ENCODE measurements around the gene ANP32B. TPM values are rescaled to one million over a fixed set of nuclear protein-coding genes. Genes with fewer than 3 reads are reported as not detected.

The ANP32B gene
- total RNA-seq, 3 donors from 2014 or later, result 37.0 to 54.7 (median 44.0) TPM

DNA sequence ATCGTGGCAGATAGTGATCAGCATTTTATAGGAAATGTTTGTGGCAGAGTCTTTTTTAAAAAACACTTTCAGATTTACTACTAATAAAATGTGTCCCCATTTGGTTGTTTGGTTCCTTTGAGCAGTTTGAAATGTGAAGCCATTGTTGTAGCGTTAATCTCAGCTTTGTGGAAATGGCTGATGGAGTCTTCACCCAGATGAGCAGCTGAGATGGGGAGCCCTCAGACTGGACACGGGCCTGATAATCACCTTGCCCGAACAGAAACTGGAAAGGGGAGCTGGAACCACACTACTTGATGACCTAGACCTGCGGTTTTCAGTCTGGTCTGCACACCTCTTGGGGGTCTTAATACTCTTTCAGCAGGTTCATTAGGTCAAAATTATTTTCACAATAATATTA lies 20.6 kb upstream of the ANP32B start:
- intact Hi-C loops (cut with DNase I; ENCODE audit: low total_unique reads), result no loop called here
- TF ChIP-seq POLR2AphosphoS5 (IDR thresholded peaks at IDR 0.05) (no peak), POLR2A (IDR thresholded peaks at IDR 0.05) (no peak)
- TF ChIP-seq, protein P1, sequence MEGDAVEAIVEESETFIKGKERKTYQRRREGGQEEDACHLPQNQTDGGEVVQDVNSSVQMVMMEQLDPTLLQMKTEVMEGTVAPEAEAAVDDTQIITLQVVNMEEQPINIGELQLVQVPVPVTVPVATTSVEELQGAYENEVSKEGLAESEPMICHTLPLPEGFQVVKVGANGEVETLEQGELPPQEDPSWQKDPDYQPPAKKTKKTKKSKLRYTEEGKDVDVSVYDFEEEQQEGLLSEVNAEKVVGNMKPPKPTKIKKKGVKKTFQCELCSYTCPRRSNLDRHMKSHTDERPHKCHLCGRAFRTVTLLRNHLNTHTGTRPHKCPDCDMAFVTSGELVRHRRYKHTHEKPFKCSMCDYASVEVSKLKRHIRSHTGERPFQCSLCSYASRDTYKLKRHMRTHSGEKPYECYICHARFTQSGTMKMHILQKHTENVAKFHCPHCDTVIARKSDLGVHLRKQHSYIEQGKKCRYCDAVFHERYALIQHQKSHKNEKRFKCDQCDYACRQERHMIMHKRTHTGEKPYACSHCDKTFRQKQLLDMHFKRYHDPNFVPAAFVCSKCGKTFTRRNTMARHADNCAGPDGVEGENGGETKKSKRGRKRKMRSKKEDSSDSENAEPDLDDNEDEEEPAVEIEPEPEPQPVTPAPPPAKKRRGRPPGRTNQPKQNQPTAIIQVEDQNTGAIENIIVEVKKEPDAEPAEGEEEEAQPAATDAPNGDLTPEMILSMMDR (IDR thresholded peaks at IDR 0.05), result no peak
- H3K27me3 ChIP-seq, result no peaks in the 10 kb centered on the region
- no peaks in the 10 kb centered on the region for H3K9me3 ChIP-seq
- no peaks in the 10 kb centered on the region for H3K4me1 ChIP-seq
- no peak overlapping the region for H3K27ac ChIP-seq
- no peak for DNase-seq (ENCODE audit: low spot score in 2 of 2)
- no peaks in the 10 kb centered on the region for H3K36me3 ChIP-seq
- H3K4me3 ChIP-seq, result no peak overlapping the region

DNA sequence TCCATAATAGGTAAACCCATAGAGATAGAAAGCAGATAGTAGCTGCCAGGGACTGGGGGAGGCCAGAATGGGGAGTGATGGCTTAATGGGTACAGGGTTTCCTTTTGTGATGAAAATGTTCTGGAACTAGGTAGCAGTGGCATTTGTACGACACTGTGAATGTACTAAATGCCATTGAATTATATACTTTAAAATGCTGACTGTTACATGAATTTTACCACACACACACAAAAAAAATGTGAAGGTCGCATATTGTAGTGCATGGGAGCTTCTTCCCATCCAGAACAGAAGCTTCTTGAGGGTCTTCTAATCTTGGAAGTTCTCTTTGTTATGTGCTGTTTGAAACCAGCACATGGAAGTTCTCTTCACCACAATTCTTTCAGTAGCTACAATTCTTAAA lies 19.9 kb upstream of the ANP32B start:
- intact Hi-C loops (cut with DNase I; ENCODE audit: low total_unique reads), result no loop called here
- Histone ChIP-seq H3K9me3 (no peaks in the 10 kb centered on the region), H3K4me3 (no peak overlapping the region), H3K27ac (no peak overlapping the region), H3K36me3 (no peaks in the 10 kb centered on the region), H3K4me1 (no peaks in the 10 kb centered on the region), H3K27me3 (no peaks in the 10 kb centered on the region)
- DNase-seq (ENCODE audit: low spot score in 2 of 2), result no peak
- TF ChIP-seq, protein P1 (IDR thresholded peaks at IDR 0.05), result no peak
- TF ChIP-seq POLR2A (IDR thresholded peaks at IDR 0.05) (no peak), POLR2AphosphoS5 (IDR thresholded peaks at IDR 0.05) (no peak)

DNA sequence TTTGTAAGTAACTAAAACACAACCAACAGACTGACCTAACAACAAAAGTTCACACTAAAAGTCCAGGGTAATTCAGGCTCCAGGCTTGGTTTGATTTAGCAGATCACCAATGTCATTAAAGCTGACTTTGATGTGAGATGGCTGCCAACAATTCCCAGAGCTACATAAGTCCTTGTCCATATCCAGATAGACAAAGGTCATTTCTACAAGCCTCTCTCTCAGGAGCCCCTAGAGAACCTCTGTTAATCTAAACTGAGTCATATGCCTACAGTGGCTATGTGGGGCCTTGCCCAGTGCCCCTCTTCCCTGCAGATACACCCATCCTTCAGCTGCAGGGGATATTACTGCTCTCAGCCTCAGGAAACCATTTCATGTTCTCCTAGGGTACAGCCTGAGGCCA lies 18.2 kb upstream of the ANP32B start:
- Histone ChIP-seq H3K4me1 (no peaks in the 10 kb centered on the region), H3K27ac (no peak overlapping the region), H3K36me3 (no peaks in the 10 kb centered on the region), H3K27me3 (no peaks in the 10 kb centered on the region), H3K4me3 (no peak overlapping the region), H3K9me3 (no peaks in the 10 kb centered on the region)
- TF ChIP-seq POLR2A (IDR thresholded peaks at IDR 0.05) (no peak), POLR2AphosphoS5 (IDR thresholded peaks at IDR 0.05) (no peak)
- TF ChIP-seq, protein P1 (IDR thresholded peaks at IDR 0.05), result no peak
- intact Hi-C loops (cut with DNase I; ENCODE audit: low total_unique reads), result no loop called here
- DNase-seq (ENCODE audit: low spot score in 2 of 2), result no peak

DNA sequence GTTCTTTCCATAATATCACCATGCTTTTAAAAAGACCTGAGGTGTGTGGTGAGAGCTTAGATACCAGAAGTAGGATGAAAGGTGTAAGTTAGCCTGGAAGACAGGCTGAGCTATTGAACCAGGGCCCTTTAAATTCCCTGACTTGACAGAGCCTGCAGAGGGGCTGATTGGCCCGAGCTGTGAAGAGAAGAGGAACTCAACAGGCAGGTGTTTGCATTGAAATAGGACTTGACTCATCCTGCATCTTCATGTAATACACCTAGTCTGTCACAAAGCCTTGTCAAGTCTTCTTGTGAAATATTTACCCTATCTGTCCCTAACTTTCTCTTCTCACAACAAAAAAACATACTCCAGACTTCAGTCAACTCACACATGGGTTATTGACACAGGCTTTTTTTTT lies 16.6 kb upstream of the ANP32B start:
- H3K36me3 ChIP-seq, result no peaks in the 10 kb centered on the region
- H3K27ac ChIP-seq, result no peak overlapping the region
- H3K27me3 ChIP-seq, result no peaks in the 10 kb centered on the region
- intact Hi-C loops (cut with DNase I; ENCODE audit: low total_unique reads), result no loop called here
- H3K4me1 ChIP-seq, result no peaks in the 10 kb centered on the region
- no peak for TF ChIP-seq POLR2A (IDR thresholded peaks at IDR 0.05)
- H3K9me3 ChIP-seq, result no peaks in the 10 kb centered on the region
- H3K4me3 ChIP-seq, result no peak overlapping the region
- DNase-seq (ENCODE audit: low spot score in 2 of 2), result no peak

DNA sequence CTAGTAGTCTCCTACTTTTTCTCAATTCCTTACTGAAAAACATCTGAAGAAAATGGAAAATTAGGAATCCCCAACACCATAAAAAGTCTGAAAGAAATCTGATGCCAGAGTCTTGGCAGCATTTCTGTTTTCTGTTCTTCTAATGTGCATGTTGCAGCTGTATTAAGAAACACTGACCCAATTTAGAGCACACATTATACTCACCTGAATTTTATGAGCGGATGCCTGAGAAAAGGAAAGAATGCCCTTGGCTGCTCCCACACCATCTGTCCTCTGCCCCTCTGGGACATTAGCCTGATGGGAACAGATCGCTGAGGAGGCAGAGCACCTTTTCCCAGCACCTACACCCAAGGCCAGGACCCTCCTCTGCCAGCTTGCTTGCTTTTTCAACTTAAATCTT lies 14.1 kb upstream of the ANP32B start:
- H3K27me3 ChIP-seq, result no peaks in the 10 kb centered on the region
- DNase-seq (ENCODE audit: low spot score in 2 of 2), result no peak
- H3K4me1 ChIP-seq, result no peaks in the 10 kb centered on the region
- H3K9me3 ChIP-seq, result no peaks in the 10 kb centered on the region
- no peak for TF ChIP-seq POLR2AphosphoS5 (IDR thresholded peaks at IDR 0.05)
- TF ChIP-seq, protein P1 (IDR thresholded peaks at IDR 0.05), result no peak
- TF ChIP-seq POLR2A (IDR thresholded peaks at IDR 0.05), result no peak
- intact Hi-C loops (cut with DNase I; ENCODE audit: low total_unique reads), result no loop called here
- H3K4me3 ChIP-seq, result no peak overlapping the region
- H3K36me3 ChIP-seq, result no peaks in the 10 kb centered on the region
- H3K27ac ChIP-seq, result no peak overlapping the region

DNA sequence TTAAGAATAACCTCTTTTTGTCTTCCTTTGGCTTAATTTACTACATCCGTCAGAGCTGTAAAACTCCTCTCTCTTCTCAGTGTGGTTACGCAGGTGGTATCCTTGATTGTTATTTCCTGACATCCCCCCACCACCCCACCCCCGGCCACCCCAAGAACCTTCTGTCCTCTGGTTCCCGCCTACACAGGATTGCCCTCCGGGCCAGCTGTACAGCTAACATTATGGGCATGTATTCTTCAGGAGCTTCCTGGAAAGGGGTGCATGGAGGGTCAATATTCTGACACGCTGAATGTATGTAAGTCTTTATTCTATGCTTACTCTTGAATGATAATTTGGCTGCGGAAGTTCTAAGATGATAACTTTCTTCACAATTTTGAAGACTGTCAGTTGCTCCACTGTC lies 13.0 kb upstream of the ANP32B start:
- TF ChIP-seq, protein P1 (IDR thresholded peaks at IDR 0.05), result no peak
- no peak for TF ChIP-seq POLR2A (IDR thresholded peaks at IDR 0.05)
- TF ChIP-seq POLR2AphosphoS5 (IDR thresholded peaks at IDR 0.05), result no peak
- Histone ChIP-seq H3K4me1 (no peaks in the 10 kb centered on the region), H3K9me3 (no peaks in the 10 kb centered on the region), H3K36me3 (no peaks in the 10 kb centered on the region), H3K27ac (no peak overlapping the region), H3K27me3 (no peaks in the 10 kb centered on the region), H3K4me3 (no peak overlapping the region)
- no peak for DNase-seq (ENCODE audit: low spot score in 2 of 2)
- intact Hi-C loops (cut with DNase I; ENCODE audit: low total_unique reads), result no loop called here
